HG03442 (cell line): ENCODE results near the gene SAPCD1.
"Not testable (repeated sequence)": the region's sequence is repeated elsewhere in the genome, so short reads cannot be mapped to it uniquely, and the experiment has no call there.

Experiments used
- ATAC-seq: cut with Tn5 transposase; IDR thresholded peaks from one replicate; pipeline ENCODE4 v1.9.1; 2021; ENCODE audit warnings: mild to moderate bottlenecking, moderate library complexity; ENCODE audit not compliant: unreplicated experiment

The SAPCD1 gene

DNA sequence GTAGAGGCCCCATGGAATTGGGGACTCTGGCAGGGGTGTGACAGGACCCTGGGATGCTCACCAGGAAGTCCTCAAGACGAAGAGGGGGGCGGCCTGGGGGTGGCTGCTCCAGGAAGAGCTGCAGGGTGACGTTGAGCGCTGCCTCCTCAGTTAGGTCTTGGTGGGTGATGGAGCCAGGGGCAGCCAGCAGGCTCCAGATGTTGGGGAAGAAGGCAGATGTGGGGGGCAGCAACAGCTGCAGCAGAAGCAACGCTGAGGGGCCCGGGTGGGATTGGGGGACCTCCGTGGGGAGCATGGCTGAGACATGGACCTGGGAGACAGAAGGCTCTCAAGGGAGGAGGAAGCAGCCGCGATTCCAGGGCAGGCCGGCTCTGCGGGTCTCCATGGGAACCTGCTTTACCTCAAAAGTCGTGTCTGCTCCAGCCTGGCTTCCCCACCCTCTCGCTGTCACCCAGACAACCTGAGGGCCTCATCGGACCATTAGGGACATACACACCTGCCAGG is 14.1 kb downstream of the SAPCD1 start:
- ATAC-seq: no peak

DNA sequence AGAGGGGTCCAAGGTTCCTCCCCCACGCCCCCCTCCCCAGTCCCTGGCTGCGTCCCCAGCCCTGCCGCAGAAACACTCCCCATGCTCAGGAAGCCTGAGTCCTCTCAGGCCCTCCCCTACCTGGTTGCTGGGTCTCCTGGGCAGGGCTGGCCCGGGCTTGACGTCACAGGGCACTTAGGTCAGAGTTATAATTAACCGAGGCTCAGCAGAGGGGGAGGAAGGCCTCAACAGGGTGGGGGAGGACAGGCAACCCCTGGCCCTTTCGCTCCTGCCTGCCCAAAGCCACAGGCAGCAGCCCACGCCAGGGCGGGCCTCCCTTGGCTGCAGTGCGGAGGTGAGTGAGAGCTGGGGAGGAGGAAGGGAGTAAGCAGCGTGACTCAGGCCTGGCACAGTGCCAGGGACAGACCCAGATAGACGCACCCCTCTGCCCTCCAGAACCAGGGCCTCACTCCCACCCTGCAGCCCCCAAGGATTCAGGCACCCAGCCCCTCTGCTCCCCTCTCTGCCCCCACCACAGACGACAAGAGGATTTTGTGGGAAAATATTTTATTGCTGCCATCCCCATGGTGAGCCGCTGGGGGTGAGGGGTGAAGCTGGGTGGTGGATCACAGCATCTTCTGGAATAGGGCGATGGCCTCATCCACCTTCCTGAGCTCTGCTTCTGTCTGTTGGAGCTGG is 14.7 kb downstream of the SAPCD1 start, which contains the start of gene VWA7:
Gene VWA7 (minus strand): TSS at position 340 of the 678 bp plus-strand sequence. CDS start 549 bp downstream, outside the sequence.
- ATAC-seq: peak; percentile 74

DNA sequence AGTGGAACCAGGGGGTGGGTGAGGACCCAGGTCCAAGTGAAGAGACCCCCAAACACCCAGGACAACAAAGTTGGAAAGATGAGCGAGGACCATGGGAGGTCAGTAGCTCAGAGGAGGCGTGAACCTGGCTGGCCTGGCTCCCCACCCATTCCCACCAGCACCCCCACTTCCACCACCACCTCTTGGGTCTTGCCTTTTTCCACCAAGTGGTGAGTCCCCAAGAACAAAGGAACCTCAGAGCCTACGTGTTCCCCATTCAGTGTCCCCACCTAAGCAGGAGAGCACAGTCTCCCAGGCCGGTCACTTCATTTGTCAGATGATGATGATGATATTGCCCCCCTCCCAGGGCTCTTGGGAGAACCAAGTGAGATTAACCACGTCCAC is 15.2 kb downstream of the SAPCD1 start:
- ATAC-seq: no peak

DNA sequence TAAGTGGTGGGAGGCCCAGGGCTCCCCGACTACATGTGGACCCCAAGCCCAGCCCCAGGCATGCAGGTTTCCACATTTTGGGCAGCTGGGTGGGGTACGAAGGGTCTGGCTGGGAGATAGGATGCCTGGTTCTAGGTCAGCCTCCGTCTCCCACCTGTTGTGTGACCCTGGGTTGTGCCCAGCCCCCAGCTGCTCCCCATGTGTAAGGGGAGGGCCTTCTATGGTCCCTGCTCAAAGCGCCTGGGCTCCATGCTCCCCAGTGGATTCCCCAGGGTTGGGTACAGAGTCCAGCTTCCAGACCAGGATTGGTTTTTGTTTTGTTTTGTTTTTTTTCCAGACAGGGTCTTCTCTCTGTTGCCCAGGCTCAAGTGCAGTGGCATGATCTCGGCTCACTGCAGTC is 15.7 kb downstream of the SAPCD1 start:
- no peak for ATAC-seq

DNA sequence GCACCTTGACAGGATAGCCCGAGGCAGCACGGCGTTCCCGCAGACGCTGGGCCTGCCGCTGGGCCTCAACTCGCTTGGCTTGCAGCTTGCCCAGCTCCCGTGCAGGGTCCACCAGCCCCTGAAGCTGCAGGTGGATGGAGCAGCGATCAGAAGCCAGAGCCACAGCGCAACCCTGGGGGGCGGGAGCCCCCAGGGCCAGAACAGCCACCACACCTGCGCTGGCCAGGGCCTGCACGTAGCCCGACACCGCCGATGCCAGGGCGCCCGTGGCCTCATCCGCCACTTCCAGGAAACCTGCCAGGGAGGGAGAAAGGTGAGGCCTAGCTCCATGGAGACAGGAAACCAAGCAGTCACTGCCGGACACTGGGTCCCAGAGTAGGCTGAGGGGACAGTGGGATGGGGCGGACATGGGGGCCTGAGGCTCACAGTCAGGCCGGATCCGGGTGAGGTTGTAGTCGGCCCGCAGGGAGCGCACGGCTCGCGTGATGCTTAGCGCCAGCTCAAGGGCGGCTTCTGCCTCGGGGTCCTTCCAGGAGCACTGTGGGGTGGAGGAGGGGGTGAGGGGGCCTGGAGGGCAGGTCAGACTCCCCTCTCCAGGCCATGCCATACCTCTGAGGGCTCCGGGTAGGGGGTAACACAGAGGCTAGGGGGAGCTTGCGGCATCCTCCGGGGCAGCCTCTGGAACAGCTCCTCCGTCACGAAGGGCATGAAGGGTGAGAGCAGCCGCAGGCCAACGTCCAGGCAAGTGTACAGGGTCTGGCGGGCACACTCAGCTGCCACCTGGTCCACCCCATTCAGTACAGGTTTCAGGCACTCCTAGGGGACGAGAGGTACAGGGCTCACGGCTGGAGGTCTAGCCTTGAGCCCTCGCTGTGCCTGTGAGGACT is 16.8 kb downstream of the SAPCD1 start:
- ATAC-seq: no peak

DNA sequence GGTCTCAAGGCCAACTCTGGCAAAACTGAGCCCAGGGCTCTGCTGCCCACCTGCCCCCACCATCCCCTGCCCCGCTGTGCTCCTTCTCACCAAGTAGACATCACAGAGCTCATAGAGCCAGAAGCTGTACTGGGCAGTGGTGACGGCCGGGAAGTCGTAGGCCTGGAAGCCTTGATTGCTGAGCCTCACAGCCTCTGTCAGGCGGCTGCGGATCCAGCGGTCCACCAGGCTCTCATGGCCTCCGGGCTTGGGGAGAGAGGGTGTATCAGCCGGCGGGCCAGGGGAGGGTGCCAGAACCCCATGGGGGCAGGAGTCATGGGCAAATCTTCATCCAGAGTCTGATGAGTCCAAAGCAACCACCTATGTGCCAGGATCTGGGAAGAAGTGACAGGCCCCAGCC is 17.5 kb downstream of the SAPCD1 start:
- ATAC-seq: no peak

DNA sequence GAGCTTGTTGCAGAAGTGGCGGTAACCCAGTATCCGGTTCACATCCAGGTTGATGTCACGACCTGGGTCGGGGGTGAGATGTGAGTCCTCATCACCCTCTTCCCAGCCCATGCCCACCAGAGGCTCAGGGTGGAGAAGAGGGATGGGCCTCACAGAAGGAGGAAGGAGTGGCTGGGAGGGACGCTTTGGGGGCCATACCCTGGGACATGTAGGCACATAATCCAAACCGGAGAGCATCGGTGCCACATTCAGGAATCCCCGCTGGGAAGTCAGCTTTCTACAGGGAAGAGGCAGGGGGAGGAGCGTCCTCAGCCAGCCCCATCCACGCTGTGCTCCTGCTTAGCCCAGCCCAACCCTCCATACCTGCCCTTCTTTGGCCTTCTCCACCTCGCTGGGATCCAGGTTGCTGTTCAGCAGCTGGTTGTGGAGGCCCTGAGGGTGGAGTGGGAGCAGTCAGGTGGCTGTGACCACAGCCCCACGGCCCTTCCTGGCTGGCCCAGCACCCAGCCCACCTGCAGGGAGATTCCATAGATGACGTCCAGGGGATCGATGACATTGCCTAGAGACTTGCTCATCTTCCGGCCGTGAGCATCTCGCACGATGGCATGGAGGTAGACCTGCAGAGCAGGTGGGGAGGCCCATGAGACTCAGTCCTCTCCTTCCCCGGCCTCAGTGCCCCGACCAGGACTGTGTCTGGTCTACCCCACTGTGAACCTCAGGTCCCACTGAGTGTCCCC is 18.2 kb downstream of the SAPCD1 start:
- ATAC-seq: no peak

DNA sequence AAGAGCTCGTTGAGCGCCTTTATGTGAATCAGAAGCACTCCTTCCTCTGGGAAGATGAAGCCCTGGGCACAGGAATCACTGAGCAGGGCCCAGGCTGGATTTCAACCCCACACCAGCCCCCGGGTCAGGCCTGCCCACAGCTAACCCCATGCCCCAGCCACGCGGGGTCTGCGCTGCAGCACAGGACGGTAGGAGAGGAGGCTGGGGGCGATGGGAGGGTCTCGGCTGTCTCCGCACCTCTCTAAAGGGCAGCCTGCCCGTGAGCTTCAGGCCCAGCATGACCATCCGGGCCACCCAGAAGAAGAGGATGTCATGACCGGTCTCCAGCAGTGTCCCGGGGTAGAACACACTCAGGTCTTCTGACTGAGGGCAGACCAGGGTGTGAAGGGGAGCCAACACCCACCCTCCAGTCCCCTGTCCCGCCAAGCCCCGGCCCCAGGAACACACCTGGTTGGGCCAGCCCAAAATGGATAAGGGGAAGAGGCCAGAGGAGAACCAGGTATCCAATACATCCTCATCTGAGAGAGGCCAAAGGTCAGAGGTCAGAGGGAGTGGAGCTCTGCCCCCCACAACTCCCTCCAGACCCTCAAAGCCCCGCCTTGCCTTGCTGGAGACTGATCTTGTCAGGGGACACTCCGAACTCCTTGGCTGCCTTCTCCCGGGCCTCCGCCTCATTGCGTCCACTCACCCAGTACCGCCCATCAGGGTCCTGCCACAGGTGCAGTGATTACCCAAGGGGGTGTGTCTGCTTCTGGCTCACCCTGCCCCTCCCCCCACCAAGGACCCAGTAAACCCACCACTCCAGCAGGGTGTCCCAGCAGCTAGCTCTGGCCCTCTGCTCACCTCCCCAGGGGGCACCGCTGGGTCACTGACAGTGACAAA is 19.0 kb downstream of the SAPCD1 start:
- no peak for ATAC-seq

DNA sequence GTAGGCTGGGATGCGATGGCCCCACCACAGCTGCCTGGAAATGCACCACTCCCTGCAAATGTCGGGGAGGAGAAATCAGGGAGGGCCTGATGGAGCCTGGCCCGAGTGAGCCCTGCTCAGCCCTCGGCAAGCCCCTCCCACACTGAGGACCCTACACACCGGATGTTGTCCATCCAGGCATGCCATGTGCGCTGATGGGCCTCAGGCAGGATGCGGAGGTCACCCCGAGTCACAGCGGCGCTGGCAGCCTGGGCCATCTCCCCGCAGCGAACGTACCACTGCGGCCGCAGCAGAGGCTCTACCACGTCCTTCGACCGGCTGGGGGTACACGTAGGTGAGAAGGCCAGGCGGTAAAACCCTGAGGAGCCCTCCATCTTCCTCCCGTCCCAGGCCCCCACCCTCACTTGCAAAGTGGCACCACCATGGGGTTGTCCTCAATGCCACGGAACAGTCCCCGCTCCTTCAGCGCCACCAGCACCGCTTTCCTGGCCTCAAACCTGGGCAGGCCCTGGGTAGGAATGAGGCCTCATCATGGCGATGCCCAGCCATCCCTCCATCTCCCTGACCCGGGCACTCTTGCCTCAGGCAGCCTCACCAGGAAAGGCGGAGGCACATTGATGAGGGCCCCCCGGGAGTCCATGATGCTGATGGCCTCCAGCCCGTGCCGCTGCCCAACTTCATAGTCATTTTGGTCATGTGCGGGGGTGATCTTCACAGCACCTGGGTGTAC is 19.8 kb downstream of the SAPCD1 start:
- ATAC-seq: no peak

DNA sequence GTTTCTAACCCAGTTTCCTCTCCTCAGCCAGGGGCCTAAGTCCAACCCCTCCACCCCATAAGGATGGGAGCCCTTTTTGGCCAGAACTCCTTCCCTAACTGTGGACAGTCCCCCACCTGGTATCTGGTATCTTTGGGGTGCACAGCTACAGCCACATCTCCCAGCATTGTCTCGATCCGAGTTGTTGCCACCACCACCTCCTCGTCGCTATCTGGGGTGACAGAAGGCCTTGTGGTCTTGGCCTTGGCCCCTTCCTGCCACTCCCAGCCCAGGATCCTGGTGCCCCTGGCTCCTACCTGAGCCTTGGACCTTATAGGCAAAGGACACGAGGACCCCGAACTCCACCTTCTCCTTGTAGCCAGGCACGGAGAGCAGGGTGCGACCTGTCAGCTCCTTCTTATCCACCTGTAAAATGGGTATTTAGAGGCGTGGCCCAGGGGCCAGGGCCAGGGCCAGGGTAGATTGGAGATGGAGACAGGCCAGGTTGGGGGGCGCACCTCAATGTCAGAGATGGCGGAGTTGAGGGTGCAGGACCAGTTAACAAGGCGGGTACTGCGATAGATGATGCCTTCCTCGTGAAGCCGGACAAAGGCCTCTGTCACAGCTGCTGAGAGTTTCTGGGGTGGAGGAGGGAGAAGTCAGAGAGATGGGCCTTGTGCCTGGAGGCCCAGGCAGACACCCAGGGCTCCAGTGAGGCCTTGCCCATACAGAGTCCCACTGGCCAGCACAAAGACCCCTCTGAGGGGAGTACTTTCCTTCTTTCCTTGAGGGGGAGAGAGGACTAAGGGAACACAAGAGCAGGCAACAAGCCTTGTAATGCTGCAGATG is 21.9 kb downstream of the SAPCD1 start:
- ATAC-seq: no peak

DNA sequence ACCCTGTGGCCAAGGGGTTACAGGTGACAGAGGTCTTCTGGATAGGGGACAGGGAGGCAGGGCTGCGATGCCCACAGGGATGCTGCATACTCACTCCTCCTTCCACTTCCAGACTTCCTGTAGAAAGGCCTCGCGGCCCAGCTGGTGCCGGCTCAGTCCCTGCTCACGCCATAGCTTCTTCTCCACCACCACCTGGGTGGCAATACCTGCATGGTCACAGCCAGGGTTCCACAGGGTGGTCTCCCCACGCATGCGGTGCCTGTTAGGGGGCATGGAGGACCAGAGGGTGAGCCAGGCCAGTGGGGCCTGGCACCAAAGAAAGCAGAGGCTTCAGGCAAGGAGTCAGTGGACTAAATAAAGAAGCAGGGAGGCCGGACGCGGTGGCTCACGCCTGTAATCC is 23.0 kb downstream of the SAPCD1 start:
- ATAC-seq: no peak

DNA sequence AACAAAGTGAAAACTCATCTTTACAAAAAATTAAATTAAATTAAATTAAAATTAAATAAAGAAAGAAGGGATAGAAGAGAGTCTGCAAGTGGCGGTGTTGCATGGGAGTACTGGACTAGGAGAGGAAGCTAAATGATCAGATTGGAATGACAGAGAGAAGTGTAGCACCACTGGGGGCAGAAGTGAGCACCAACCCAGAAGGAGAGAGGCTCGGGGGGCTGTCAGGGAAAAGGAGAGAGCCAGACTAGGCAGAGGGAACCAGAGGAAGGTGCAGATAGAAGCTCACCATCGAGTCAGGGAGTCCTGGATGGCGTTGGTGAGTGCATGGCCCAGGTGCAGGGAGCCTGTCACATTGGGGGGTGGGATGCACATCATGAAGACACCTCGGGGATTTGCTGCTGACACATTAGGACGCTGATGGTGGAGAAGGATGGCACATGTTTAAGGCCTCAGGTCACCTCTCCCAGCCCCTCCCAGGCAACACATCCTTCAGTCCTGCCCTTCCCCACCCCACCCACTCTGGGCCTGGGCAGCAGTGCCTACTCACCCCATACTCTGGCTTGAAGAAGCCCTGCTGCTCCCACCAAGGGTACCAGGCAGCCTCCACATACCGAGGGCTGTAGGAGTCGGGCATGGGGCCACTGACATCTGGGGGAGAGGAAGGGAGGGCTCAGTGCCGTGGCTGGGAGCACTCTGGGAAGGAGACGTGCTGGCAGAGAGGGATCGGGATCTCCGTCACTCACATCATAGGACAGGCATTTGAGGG is 29.1 kb downstream of the SAPCD1 start:
- ATAC-seq: no peak

DNA sequence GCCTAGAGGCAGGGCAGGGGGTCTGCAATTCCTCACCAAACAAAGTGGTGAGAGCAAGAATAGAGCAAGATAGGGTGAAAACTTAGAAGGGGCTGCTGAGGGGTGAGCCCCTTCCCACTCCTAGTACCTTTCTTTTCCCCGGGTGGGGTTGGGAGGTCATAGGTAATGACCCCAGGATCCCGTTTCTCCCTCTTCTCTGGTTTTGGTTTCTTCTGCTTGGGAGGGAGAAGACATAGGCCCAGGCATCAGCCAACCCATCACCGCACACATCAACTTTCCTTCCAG is 29.6 kb downstream of the SAPCD1 start:
- ATAC-seq: no peak

DNA sequence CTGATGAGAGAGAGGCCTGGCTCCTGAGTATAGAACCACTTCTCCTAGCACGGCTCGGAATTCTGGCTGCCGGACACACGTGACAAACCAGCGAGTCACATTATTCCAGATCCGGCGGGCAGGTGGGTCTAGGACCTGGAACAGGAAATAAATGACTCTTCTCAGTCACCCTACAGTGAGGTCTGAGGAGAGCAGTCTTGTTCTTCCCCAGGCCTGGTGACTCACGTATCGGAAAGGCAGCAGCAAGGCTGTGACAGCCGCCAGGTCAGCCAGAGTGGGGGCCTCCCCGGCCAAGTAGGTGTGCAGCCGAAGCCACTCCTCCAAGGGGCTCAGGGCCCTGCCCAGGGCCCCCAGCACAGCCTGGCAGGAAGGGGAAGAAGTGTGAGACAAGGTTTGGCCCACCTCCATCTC is 30.3 kb downstream of the SAPCD1 start:
- ATAC-seq: no peak

DNA sequence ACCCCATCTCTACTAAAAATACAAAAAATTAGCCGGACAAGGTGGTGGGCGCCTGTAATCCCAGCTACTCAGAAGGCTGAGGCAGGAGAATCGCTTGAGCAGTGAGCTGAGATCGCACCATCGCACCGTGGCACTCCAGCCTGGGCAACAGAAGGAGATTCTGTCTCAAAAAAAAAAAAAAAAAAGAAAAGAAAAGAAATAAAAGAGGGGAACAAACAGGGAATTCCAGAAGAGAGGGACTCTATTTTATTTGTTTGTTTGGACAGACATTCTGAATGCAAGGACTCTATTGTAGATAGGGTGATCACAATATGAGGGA is 31.4 kb downstream of the SAPCD1 start:
- not testable (repeated sequence) for ATAC-seq

DNA sequence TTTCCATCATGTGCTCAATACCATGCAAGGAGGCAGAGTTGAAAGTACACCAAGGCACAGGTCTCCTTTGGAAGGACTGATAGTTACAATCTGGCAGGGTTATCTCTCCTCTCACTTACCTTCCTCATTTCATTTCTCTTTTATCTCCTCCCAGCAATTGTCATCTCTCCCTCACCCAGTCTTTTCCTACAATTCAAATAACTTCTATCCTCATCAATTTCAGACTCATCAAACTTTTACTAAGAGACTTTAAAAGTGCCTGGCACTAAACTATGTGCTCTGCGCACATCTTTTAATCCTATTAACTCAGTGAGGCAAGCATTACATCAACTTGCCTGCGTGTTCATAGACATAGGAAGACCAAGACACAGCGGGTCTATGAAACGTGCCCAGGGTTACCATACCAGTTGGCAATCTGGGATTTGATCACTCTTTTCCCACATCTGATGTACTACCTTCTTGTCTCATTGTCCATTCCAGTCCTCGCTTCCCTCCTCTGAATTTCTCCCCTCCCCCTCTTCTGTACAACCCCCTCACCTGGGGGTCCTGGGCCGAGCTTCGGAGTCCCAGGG is 31.9 kb downstream of the SAPCD1 start:
- ATAC-seq: no peak

DNA sequence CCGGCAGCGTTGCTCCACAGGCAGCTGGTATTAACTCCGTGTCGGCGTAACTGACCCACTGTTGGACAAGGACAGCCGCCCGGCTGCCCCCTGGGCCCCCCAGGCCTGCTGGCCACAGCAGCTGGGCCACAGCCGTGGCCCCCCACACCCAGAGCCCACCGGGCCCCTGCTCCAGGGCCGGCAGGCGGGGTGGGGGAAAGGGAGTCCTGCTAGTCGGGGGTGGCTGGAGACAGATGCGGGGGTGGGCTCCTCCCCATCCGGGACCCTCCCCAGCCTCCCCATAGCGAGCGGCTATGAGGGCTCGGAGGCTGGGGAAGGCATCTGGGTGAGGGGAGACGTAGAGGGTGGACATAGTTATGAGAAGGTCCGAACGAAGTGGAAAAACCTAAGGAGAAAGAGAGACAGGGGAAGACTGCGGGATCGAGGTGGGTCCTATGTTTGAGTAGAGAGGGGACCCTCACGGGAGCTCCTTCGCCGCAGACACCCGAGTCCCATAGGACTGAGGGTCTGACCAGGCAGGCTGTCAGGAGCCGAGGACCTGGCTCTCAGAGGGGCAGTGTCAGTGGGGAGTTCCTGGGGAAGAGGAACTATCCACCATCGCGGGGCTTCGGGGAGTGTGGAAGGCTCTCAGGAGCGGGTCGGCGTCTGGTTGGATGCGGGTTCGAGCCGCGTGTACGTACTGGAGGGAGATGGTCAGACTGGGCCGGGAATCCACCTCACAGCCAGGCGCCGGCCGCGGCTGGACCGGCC is 32.6 kb downstream of the SAPCD1 start:
- ATAC-seq: peak; percentile 14
